T-helper 17 cell (primary cell): Measurements from ENCODE around the gene GNB1L. TPM values are rescaled to one million over a fixed set of nuclear protein-coding genes. Genes with fewer than 3 reads are reported as not detected.
A peak's percentile ranks its signal among the peaks of the same experiment; 100 is the strongest.

Experiments
- ATAC-seq: fragments of 150-1000 bp; cut with Tn5 transposase; 2 replicates; pipeline ENCODE4 v1.10.0; 2021; ENCODE audit warnings: mild to moderate bottlenecking, moderate library complexity
- DNase-seq, 3 donors: peaks; one replicate each; pipeline versions ENCODE4 v3.0.0 to v3.0.0-alpha.2; 2020 to 2021
- H3K9me3 ChIP-seq: one replicate; pipeline ENCODE4 v1.7.0; 2013; ENCODE audit warnings: low read length, mild to moderate bottlenecking; ENCODE audit not compliant: control insufficient read depth, poor library complexity, severe bottlenecking
- H3K27ac Mint-ChIP-seq: one replicate; pipeline ENCODE4 v1.8.0; 2022; ENCODE audit warnings: mild to moderate bottlenecking, moderate library complexity, mixed read lengths
- H3K27me3 Mint-ChIP-seq: one replicate; pipeline ENCODE4 v1.8.0; 2022; ENCODE audit warnings: mixed read lengths
- H3K36me3 Mint-ChIP-seq: one replicate; pipeline ENCODE4 v1.8.0; 2022; ENCODE audit warnings: low read depth, mixed read lengths
- H3K4me1 Mint-ChIP-seq: one replicate; pipeline ENCODE4 v1.8.0; 2022; ENCODE audit warnings: mild to moderate bottlenecking, mixed read lengths
- H3K4me3 Mint-ChIP-seq: one replicate; pipeline ENCODE4 v1.8.0; 2022; ENCODE audit warnings: mild to moderate bottlenecking, moderate library complexity, mixed read lengths
- total RNA-seq, 4 donors: library from RNA in 2 of 4; stranded (reverse) in 2 of 4; gene quantifications; one replicate each; pipeline ENCODE4 v1.2.3 and lab custom pipeline; 2022 to 2026

The GNB1L gene
- total RNA-seq, 2 donors from 2014 or later: 5.0 to 6.2 TPM

DNA sequence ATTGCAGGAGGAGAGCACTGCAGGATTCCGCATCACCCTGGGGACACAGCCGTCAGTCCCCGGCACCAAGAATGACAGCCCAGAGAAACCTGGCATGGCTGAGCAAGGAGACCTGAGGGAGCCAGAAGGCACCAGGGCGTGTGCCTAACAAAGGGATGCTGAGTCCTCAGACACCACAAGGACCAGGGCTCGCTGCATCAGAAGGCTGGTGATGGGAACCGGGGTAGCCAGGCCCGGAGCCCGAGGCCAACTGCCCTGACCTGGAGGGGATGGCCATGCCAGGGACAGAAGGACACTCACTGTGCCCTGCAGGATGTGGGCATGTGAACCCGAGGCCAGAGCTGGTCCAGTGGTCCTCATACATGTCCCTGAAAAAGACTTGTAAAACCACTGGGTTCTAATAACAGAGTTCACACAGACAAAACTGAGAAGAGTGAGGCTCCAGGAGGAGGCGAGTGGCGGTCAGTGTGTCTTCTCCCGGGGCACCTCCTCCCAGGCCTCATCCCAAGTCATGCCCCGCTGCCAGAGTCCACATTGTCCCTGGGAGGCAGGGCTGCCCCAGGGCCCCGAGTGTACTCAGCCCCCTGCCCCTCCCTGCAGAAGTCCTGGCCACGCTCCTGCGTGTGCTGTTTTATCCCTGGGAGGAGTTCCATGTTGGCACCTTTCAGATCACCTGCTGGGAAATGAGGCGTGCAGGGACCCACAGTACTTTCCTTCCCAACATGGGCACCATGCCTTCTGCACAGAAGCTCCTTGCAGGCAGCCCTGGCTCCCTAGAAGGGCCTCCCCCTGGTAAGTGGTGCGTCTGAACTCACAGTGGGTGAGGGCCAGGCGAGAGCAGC, 51.6 kb downstream of the GNB1L start:
- H3K9me3 ChIP-seq: no peaks in the 10 kb centered on the region
- no peak overlapping the region for H3K4me3 Mint-ChIP-seq
- H3K27me3 Mint-ChIP-seq: no peaks in the 10 kb centered on the region
- ATAC-seq (no peak), DNase-seq (no peak)
- H3K4me1 Mint-ChIP-seq: peaks cover 5% of the 10 kb centered on the region
- H3K36me3 Mint-ChIP-seq: peaks cover 2% of the 10 kb centered on the region
- H3K27ac Mint-ChIP-seq: peak overlapping the region; percentile 68

- Mint-ChIP-seq H3K36me3 (peaks cover 2% of the 10 kb centered on the region), H3K4me3 (no peak overlapping the region), H3K4me1 (peaks cover 5% of the 10 kb centered on the region), H3K27me3 (no peaks in the 10 kb centered on the region), H3K27ac (peak overlapping the region; percentile 68)
- H3K9me3 ChIP-seq: no peaks in the 10 kb centered on the region
- DNase-seq (no peak), ATAC-seq (no peak)
These were observed 52.4 kb downstream of the GNB1L start for GRCh38 chr22:19802001-19802893.

DNA sequence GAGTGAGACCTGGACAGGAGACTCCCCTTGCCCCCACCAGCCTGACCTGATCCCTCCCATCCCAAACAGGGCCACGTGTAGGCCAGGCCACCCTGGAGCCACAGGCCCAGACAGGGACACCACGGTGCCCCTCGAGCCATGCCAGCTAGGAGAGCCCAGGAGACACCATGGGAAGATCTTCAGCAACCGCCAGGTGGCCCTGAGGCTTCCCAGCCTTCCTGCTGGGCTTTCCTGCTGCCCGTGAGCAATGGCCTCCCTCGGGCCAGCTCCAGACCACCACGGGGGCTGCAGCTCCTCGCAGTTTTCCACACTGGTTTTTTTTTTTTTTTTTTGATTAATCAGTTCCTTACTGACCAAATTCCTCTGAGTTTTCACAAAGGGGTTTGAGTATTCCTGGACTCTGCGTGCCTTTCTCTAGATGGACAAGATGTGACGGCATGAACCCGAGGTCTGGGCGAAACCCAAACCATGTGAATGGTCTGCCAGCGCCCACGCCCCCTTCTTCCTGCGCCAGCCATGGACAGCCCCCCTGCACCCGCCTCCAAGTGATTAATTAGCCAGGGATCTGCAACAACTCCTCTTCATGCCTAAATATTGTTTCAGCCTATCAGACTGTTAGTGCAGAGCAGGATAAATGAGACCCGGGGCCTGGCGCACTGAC, 53.2 kb downstream of the GNB1L start:
- H3K36me3 Mint-ChIP-seq: peaks cover 5% of the 10 kb centered on the region
- no peak overlapping the region for H3K27ac Mint-ChIP-seq
- no peaks in the 10 kb centered on the region for H3K27me3 Mint-ChIP-seq
- ATAC-seq (no peak), DNase-seq (no peak)
- H3K9me3 ChIP-seq: no peaks in the 10 kb centered on the region
- H3K4me3 Mint-ChIP-seq: no peak overlapping the region
- peaks cover 7% of the 10 kb centered on the region for H3K4me1 Mint-ChIP-seq

DNA sequence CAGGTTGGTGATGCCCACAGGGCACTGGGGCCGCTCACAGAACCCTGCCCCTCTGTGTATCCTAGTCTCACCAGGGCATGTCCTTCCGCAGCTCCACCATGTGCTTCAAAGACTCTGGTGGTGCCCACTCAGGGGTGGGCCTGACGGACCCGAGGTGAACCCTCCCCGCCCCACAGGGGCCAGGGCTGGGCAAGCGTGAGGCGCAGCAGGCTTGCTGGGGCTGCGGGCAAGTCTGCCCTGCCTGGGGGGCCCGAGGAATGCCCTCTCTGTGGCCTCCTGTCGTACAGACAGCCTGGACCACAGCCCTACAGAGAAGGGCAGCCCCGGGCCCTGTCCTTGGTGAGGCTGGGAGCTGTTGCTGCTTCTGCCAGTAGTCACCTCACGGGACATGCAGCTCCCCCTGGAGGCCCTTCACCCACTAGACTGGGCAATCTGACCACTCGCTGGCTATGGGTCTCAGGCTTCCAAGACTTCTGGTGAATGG, 53.9 kb downstream of the GNB1L start:
- no peaks in the 10 kb centered on the region for H3K9me3 ChIP-seq
- peaks cover 7% of the 10 kb centered on the region for H3K4me1 Mint-ChIP-seq
- H3K27me3 Mint-ChIP-seq: no peaks in the 10 kb centered on the region
- H3K4me3 Mint-ChIP-seq: no peak overlapping the region
- H3K27ac Mint-ChIP-seq: no peak overlapping the region
- no peak for ATAC-seq
- DNase-seq: no peak
- H3K36me3 Mint-ChIP-seq: peaks cover 5% of the 10 kb centered on the region

GRCh38 chr22:19800306-19800705, 54.4 kb downstream of the GNB1L start:
- DNase-seq (no peak), ATAC-seq (no peak)
- no peaks in the 10 kb centered on the region for H3K9me3 ChIP-seq
- Mint-ChIP-seq H3K4me3 (no peak overlapping the region), H3K27ac (no peak overlapping the region), H3K36me3 (peaks cover 5% of the 10 kb centered on the region), H3K27me3 (no peaks in the 10 kb centered on the region), H3K4me1 (peaks cover 7% of the 10 kb centered on the region)

GRCh38 chr22:19799322-19800190, 55.1 kb downstream of the GNB1L start:
- H3K27ac Mint-ChIP-seq: no peak overlapping the region
- H3K9me3 ChIP-seq: no peaks in the 10 kb centered on the region
- no peaks in the 10 kb centered on the region for H3K27me3 Mint-ChIP-seq
- peaks cover 9% of the 10 kb centered on the region for H3K36me3 Mint-ChIP-seq
- no peak overlapping the region for H3K4me3 Mint-ChIP-seq
- no peak for DNase-seq
- no peak for ATAC-seq
- H3K4me1 Mint-ChIP-seq: peaks cover 7% of the 10 kb centered on the region

GRCh38 chr22:19798891-19799293, 55.8 kb downstream of the GNB1L start:
- no peaks in the 10 kb centered on the region for H3K9me3 ChIP-seq
- DNase-seq (no peak), ATAC-seq (no peak)
- Mint-ChIP-seq H3K4me3 (no peak overlapping the region), H3K27me3 (no peaks in the 10 kb centered on the region), H3K4me1 (peaks cover 7% of the 10 kb centered on the region), H3K27ac (no peak overlapping the region), H3K36me3 (peaks cover 9% of the 10 kb centered on the region)

DNA sequence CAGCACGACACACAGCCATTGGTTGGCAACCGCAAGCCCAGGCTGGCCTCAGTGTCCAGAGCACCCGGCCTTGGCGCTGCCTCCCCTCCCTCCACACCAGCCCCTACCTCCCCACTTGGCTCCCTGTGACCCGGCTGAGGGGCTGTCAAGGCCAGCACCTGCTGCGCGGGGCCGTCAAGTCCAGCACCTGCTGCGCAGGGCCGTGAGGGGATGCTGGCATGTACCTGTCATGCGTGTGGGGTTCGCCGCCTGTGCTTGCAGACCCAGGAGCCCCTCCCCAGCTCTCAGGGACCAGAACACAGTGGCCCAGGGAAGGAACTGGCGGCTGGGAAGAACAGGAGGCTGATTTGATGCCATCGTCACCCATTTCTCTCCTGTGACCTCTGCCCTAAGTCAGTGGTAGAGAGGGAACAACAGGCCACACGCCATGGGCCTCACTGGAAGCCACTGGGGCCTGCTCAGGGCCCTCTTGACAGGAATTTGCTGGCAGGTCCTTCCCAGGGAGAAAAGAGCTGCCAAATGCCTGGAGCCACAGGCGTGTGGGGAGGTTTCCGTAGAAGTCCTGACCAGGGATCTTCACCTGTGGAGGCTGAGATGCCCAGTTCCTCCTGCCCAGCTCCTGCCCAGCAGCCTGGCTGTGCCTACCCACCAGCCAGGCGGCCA, 56.5 kb downstream of the GNB1L start:
- Mint-ChIP-seq H3K36me3 (peaks cover 9% of the 10 kb centered on the region), H3K4me1 (peaks cover 7% of the 10 kb centered on the region), H3K27ac (no peak overlapping the region), H3K4me3 (no peak overlapping the region), H3K27me3 (no peaks in the 10 kb centered on the region)
- no peaks in the 10 kb centered on the region for H3K9me3 ChIP-seq
- ATAC-seq (no peak), DNase-seq (no peak)

- Mint-ChIP-seq H3K36me3 (peaks cover 12% of the 10 kb centered on the region), H3K27ac (no peak overlapping the region), H3K27me3 (no peaks in the 10 kb centered on the region), H3K4me1 (peaks cover 4% of the 10 kb centered on the region), H3K4me3 (no peak overlapping the region)
- no peaks in the 10 kb centered on the region for H3K9me3 ChIP-seq
- no peak for DNase-seq
- no peak for ATAC-seq
These were observed 57.3 kb downstream of the GNB1L start for GRCh38 chr22:19797086-19798002.

- H3K9me3 ChIP-seq: no peaks in the 10 kb centered on the region
- Mint-ChIP-seq H3K4me3 (no peak overlapping the region), H3K27me3 (no peaks in the 10 kb centered on the region), H3K4me1 (peaks cover 4% of the 10 kb centered on the region), H3K36me3 (peaks cover 12% of the 10 kb centered on the region), H3K27ac (peak overlapping the region; percentile 21)
- ATAC-seq: no peak
- no peak for DNase-seq
These were observed 58.5 kb downstream of the GNB1L start for GRCh38 chr22:19796160-19796559.

GRCh38 chr22:19795617-19796008, 59.1 kb downstream of the GNB1L start:
- DNase-seq (no peak), ATAC-seq (no peak)
- peaks cover 12% of the 10 kb centered on the region for H3K36me3 Mint-ChIP-seq
- H3K4me1 Mint-ChIP-seq: peaks cover 4% of the 10 kb centered on the region
- no peak overlapping the region for H3K4me3 Mint-ChIP-seq
- peak overlapping the region; percentile 21 for H3K27ac Mint-ChIP-seq
- H3K9me3 ChIP-seq: no peaks in the 10 kb centered on the region
- H3K27me3 Mint-ChIP-seq: no peaks in the 10 kb centered on the region
